Measurements from ENCODE around the gene KRTAP5-7. TPM values are rescaled to one million over a fixed set of nuclear protein-coding genes. Genes with fewer than 3 reads are reported as not detected.
"Not testable (repeated sequence)": the region's sequence is repeated elsewhere in the genome, so short reads cannot be mapped to it uniquely, and the experiment has no call there.

KRTAP5-7 gene
- total RNA-seq, 1 experiment from 2014 or later, result not detected

DNA sequence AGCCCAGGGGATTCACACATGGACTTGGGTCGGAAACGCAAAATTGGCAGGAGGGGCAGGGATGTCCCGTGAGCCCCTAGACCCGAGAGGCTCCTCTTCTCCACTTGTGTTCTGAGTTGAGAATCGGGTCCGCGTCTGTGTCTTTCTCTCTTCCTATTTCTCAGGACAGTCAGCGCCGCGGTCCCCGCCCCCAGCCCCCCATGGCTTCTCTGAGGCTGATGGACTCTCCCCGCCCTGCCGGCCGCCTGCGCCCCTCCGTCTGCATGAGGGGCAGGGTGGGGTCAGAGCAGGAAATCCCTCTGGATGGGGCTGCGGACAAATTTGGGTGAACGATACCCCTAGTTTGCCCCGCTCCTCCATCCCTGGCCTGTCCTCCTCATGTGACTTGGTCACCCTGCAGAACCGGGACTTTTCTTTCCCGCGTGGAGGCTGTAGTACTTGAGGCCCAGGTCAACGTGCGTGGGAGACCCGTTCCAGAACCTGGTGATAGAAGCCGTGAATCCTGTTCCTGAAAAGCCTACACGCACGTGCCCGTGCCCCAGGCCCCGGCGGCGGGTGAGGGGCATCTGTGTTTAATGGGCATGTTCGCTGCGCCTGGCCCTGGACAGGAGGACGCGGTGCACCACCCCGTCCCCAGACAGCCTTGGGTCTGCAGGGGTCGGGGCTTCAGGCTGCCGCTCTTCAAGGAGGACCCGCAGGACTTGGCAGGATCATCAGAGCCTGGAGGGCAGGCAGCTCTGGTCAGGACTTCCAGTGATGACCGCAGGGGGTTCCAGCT is 49.8 kb downstream of the KRTAP5-7 start:
- CTCF ChIA-PET, result interaction anchor here (1.4 kb wide), 1 partner anchor 13 kb away, joined by 4 read pairs; no protein-coding TSS in a partner anchor
- RAD21 ChIA-PET (ENCODE audit: low non-redundant PET in 1 of 2, low total read pairs in 2 of 2, uncharacterized antibody in 2 of 2, unreplicated experiment in 2 of 2); POLR2A ChIA-PET; H3K79me2 ChIP-seq (ENCODE audit: insufficient read depth, low read length); intact Hi-C loops (cut with micrococcal nuclease); BruUV-seq (replicated peaks); H3K4me3 ChIP-seq (replicated peaks in 1 of 2; ENCODE audit: low read depth in 1 of 2, low read length in 2 of 2); H3K36me3 ChIP-seq (ENCODE audit: control insufficient read depth in 1 of 2, insufficient read depth in 2 of 2, low read length in 2 of 2); H3K4me2 ChIP-seq (ENCODE audit: low read length); H3K27me3 ChIP-seq (ENCODE audit: insufficient read depth, low read length); H2AFZ ChIP-seq (ENCODE audit: low read depth, low read length, poor library complexity, severe bottlenecking); ATAC-seq; H3K9me2 ChIP-seq (ENCODE audit: insufficient read depth); H3K4me1 ChIP-seq (ENCODE audit: control insufficient read depth in 1 of 2, insufficient read depth in 2 of 2, low read length in 2 of 2); DNase-seq (ENCODE audit: low read depth, low spot score); H3K27ac ChIP-seq (ENCODE audit: low read depth, low read length); H4K20me1 ChIP-seq (ENCODE audit: insufficient read depth); H3K9ac ChIP-seq (ENCODE audit: low read length); H3K9me3 ChIP-seq (ENCODE audit: control insufficient read depth in 1 of 2, insufficient read depth in 1 of 2, low read depth in 1 of 2, low read length in 2 of 2): not testable (repeated sequence)

DNA sequence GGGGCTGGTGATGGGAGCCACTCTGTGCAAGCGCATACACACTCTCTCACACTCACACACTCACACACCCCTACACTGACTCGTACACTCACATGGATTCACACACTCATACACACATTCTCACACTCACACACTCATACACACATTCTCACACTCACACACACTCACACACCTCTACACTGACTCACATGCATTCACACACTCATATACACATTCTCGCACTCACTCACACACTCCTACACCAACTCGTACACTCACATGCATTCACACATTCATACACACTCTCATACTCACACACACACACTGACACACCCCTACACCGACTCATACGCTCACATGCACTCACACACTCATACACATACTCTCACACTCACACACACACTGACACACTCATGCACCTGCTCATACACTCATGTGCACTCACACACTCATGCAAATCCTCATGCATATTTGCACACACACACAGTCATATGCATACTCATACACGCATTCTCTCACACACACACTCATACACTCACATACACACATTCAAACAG is 50.5 kb downstream of the KRTAP5-7 start:
- Histone ChIP-seq H3K27me3 (ENCODE audit: insufficient read depth, low read length) (peaks cover 7% of the 10 kb centered on the region; the same call in 1 of the 2 replicates), H2AFZ (ENCODE audit: low read depth, low read length, poor library complexity, severe bottlenecking) (no peak overlapping the region), H3K9me3 (ENCODE audit: control insufficient read depth in 1 of 2, insufficient read depth in 1 of 2, low read depth in 1 of 2, low read length in 2 of 2) (no peaks in the 10 kb centered on the region), H3K9ac (ENCODE audit: low read length) (no peak overlapping the region), H3K27ac (ENCODE audit: low read depth, low read length) (no peak overlapping the region), H3K4me1 (ENCODE audit: control insufficient read depth in 1 of 2, insufficient read depth in 2 of 2, low read length in 2 of 2) (peaks cover 0 to 4% of the 10 kb centered on the region in 2 experiments; a peak in 1 of 4 replicates), H3K79me2 (ENCODE audit: insufficient read depth, low read length) (no peaks in the 10 kb centered on the region), H3K4me3 (replicated peaks in 1 of 2; ENCODE audit: low read depth in 1 of 2, low read length in 2 of 2) (no peak overlapping the region), H4K20me1 (ENCODE audit: insufficient read depth) (no peaks in the 10 kb centered on the region), H3K4me2 (ENCODE audit: low read length) (no peak overlapping the region), H3K9me2 (ENCODE audit: insufficient read depth) (no peaks in the 10 kb centered on the region), H3K36me3 (ENCODE audit: control insufficient read depth in 1 of 2, insufficient read depth in 2 of 2, low read length in 2 of 2) (no peaks in the 10 kb centered on the region)
- RAD21 ChIA-PET (ENCODE audit: low non-redundant PET in 1 of 2, low total read pairs in 2 of 2, uncharacterized antibody in 2 of 2, unreplicated experiment in 2 of 2), result no interaction called here
- DNase-seq (ENCODE audit: low read depth, low spot score) (no peak), ATAC-seq (no peak)
- TF ChIP-seq POLR2A (IDR thresholded peaks at IDR 0.05; ENCODE audit: borderline replicate concordance, extremely low read depth, insufficient read depth, insufficient read length) (no peak), POLR2AphosphoS5 (IDR thresholded peaks at IDR 0.05; ENCODE audit: low read depth, low read length) (no peak), CEBPB (IDR thresholded peaks at IDR 0.05; ENCODE audit: low read depth) (no peak)
- BruUV-seq (replicated peaks), result no TSS peak
- intact Hi-C loops (cut with micrococcal nuclease), result no loop called here
- POLR2A ChIA-PET, result no interaction called here
- CTCF ChIA-PET, result interaction anchor here (1.4 kb wide), 1 partner anchor 14 kb away, joined by 4 read pairs; no protein-coding TSS in a partner anchor

Other genes starting within 250 kb of the KRTAP5-7 start
- 115 TPM for gene DHCR7, start 78.9 kb upstream of the KRTAP5-7 start, total RNA-seq (2021; ENCODE audit: unreplicated experiment)
- 58.2 TPM for gene NADSYN1, start 74.1 kb upstream of the KRTAP5-7 start, total RNA-seq (2021; ENCODE audit: unreplicated experiment)
- gene KRTAP5-8, start 10.8 kb downstream of the KRTAP5-7 start, total RNA-seq (2021; ENCODE audit: unreplicated experiment), result not detected
- gene KRTAP5-9, start 21.2 kb downstream of the KRTAP5-7 start, total RNA-seq (2021; ENCODE audit: unreplicated experiment), result 0.27 TPM
- gene KRTAP5-10, start 38.3 kb downstream of the KRTAP5-7 start, total RNA-seq (2021; ENCODE audit: unreplicated experiment), result 0.20 TPM
- not detected for gene KRTAP5-11, start 55.6 kb downstream of the KRTAP5-7 start, total RNA-seq (2021; ENCODE audit: unreplicated experiment)